Measurements from ENCODE around the gene AGAP1. TPM values are rescaled to one million over a fixed set of nuclear protein-coding genes. Genes with fewer than 3 reads are reported as not detected.

AGAP1 gene
- total RNA-seq, 1 donor from 2014 or later, result 43.9 TPM

DNA sequence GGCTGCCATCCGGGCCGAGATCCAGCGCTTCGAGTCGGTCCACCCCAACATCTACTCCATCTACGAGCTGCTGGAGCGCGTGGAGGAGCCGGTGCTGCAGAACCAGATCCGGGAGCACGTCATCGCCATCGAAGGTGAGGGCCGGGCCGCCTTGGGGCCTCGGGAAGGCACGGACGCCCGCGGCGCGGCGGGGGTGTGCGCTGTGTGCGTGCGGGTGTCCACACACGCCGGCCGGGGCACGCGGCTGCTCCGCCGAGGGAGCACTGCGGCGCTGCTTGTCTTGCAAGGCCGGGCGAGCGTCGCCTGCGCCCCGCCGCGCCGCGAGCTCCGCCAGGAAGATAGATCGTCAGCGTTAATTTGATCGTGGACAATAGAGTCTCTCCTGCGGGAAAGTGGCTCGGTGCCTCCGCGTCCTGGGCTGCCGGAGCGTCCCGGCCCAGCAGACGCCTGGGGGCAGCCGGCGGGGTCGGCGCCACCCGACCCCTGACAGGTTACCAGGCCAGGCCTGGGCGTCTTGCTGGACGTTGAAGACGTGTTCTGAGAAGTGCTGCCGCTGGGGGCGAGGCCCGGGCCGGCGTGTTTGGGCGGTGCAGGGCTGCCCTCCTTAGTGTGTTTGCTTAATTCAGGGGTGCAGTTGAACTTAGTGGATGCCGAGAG lies 1.0 kb downstream of the AGAP1 start:
- H3K4me1 Mint-ChIP-seq (ENCODE audit: unreplicated experiment), result peaks cover 27% of the 10 kb centered on the region
- H3K27ac Mint-ChIP-seq (ENCODE audit: unreplicated experiment), result no peak overlapping the region
- peak overlapping the region; percentile 89 for H3K4me3 Mint-ChIP-seq (ENCODE audit: unreplicated experiment)
- no peaks in the 10 kb centered on the region for H3K9me3 Mint-ChIP-seq (ENCODE audit: unreplicated experiment)
- peaks cover 18% of the 10 kb centered on the region for H3K36me3 Mint-ChIP-seq (ENCODE audit: low read depth, unreplicated experiment)
- peaks cover 15% of the 10 kb centered on the region for H3K27me3 Mint-ChIP-seq (ENCODE audit: unreplicated experiment)
- DNase-seq (ENCODE audit: low spot score), result peak; percentile 33
- TF ChIP-seq, protein P1, sequence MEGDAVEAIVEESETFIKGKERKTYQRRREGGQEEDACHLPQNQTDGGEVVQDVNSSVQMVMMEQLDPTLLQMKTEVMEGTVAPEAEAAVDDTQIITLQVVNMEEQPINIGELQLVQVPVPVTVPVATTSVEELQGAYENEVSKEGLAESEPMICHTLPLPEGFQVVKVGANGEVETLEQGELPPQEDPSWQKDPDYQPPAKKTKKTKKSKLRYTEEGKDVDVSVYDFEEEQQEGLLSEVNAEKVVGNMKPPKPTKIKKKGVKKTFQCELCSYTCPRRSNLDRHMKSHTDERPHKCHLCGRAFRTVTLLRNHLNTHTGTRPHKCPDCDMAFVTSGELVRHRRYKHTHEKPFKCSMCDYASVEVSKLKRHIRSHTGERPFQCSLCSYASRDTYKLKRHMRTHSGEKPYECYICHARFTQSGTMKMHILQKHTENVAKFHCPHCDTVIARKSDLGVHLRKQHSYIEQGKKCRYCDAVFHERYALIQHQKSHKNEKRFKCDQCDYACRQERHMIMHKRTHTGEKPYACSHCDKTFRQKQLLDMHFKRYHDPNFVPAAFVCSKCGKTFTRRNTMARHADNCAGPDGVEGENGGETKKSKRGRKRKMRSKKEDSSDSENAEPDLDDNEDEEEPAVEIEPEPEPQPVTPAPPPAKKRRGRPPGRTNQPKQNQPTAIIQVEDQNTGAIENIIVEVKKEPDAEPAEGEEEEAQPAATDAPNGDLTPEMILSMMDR (IDR thresholded peaks at IDR 0.05; ENCODE audit: unreplicated experiment), result no peak

DNA sequence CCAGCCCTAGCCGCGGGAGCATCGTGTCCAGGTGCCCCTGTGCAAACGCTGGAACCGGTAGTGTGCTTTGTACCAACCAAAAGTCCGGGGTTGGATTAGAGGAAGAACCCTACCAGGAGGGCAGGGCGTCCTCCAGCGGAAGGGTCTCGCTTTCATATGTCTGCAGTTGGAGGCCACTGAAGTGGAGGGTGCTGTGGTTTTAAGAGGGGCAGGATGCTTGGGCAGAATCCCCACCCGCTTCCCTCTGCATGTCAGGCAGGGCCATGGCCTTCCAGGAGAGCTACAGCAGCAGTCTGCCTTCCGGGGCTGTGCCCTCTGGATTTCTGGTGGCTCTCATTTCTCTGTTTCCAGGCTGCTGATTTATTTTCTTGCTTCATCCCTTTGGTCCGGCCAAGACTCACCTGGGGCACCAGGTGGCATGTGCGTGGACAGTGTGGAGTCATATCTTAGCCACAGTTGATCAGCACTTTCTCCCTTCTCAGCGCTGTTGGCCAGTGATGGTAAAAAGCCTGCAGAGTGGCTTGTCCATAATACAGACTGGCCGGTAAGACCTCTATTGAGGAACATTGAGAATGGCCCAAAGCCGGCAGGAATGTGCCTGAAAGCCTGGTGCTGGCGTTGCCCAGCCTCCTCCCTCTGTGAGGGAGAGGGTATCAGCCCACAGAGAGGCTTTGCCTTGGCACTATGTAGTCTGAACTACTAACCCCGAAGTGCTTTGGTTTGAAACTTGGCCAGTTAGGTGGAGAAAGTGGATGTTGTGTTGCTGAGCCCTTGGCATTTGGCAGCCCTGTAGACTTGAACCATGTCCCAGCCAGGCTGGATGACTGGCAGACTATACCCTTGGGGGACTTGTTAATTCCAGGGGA lies 1.8 kb downstream of the AGAP1 start:
- Mint-ChIP-seq H3K36me3 (ENCODE audit: low read depth, unreplicated experiment) (peaks cover 16% of the 10 kb centered on the region), H3K4me3 (ENCODE audit: unreplicated experiment) (peak overlapping the region; percentile 89), H3K9me3 (ENCODE audit: unreplicated experiment) (no peaks in the 10 kb centered on the region), H3K4me1 (ENCODE audit: unreplicated experiment) (peaks cover 34% of the 10 kb centered on the region), H3K27me3 (ENCODE audit: unreplicated experiment) (peaks cover 16% of the 10 kb centered on the region), H3K27ac (ENCODE audit: unreplicated experiment) (peak overlapping the region; percentile 74)
- DNase-seq (ENCODE audit: low spot score), result no peak
- TF ChIP-seq, protein P1 (IDR thresholded peaks at IDR 0.05; ENCODE audit: unreplicated experiment), result no peak

DNA sequence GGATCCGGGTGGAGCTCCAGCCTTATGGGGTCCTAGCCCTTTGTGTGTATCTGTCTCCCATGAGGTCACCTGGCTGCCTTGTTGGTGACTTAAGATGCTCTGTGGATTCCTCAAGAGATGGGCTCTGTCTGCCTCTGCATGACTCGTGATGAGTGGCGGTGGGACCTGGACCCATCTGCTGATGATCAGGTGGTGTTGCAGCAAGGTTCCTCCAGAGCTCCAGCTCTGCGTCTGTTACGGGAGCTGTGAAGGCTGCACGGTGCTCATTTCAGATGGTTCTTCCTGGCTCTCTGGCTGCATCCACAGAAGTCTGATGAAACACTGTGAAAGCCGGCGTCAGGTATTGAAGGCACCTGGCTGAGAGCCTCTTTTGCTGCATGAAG lies 2.4 kb downstream of the AGAP1 start:
- Mint-ChIP-seq H3K27ac (ENCODE audit: unreplicated experiment) (no peak overlapping the region), H3K36me3 (ENCODE audit: low read depth, unreplicated experiment) (peaks cover 16% of the 10 kb centered on the region), H3K4me3 (ENCODE audit: unreplicated experiment) (peak overlapping the region; percentile 89), H3K27me3 (ENCODE audit: unreplicated experiment) (peaks cover 16% of the 10 kb centered on the region), H3K9me3 (ENCODE audit: unreplicated experiment) (no peaks in the 10 kb centered on the region), H3K4me1 (ENCODE audit: unreplicated experiment) (peaks cover 40% of the 10 kb centered on the region)
- TF ChIP-seq, protein P1 (IDR thresholded peaks at IDR 0.05; ENCODE audit: unreplicated experiment), result no peak
- DNase-seq (ENCODE audit: low spot score), result no peak

DNA sequence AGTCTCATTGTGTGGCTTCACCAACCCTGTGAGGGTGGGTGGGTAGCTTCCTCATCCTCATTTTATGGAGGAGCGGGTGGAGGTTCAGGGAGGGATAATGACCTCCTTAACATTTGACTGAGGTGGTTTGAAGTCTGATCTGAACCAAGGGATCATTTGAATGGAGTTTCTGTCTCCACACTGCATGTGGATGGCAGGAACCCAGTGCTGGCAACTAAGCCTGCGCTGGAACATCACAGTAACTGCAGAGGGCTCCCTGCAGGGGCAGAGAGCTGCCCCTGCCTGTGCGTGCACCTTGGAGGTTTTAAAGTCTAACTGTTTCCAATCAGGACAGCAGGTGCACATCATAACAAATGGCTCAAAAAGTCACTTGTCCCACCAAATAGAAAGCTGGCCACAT lies 3.3 kb downstream of the AGAP1 start:
- TF ChIP-seq, protein P1 (IDR thresholded peaks at IDR 0.05; ENCODE audit: unreplicated experiment), result no peak
- Mint-ChIP-seq H3K4me3 (ENCODE audit: unreplicated experiment) (no peak overlapping the region), H3K27ac (ENCODE audit: unreplicated experiment) (no peak overlapping the region), H3K36me3 (ENCODE audit: low read depth, unreplicated experiment) (peaks cover 12% of the 10 kb centered on the region), H3K9me3 (ENCODE audit: unreplicated experiment) (no peaks in the 10 kb centered on the region), H3K4me1 (ENCODE audit: unreplicated experiment) (peaks cover 47% of the 10 kb centered on the region), H3K27me3 (ENCODE audit: unreplicated experiment) (peaks cover 16% of the 10 kb centered on the region)
- DNase-seq (ENCODE audit: low spot score), result no peak

DNA sequence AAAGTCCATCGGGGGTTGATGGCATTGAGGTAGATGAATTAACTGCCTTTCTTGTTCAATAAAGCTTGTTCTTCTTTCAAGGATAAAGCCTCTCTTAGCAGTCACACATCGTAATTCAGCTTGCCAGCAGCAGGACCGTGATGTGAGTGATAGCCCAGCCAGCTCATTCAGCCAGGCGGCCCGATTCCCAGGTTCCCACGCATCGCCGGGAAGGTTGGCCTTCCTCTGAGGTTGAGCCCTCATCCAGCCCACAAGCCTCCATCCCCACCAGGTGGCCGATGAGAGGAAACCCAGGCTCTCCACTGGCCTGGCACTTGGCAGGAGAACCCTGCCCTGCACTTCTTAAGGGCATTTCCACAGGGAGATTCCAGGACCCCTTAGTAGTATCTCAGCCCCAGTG lies 4.7 kb downstream of the AGAP1 start:
- peaks cover 9% of the 10 kb centered on the region for H3K27me3 Mint-ChIP-seq (ENCODE audit: unreplicated experiment)
- no peak overlapping the region for H3K4me3 Mint-ChIP-seq (ENCODE audit: unreplicated experiment)
- H3K36me3 Mint-ChIP-seq (ENCODE audit: low read depth, unreplicated experiment), result peaks cover 3% of the 10 kb centered on the region
- no peak overlapping the region for H3K27ac Mint-ChIP-seq (ENCODE audit: unreplicated experiment)
- H3K4me1 Mint-ChIP-seq (ENCODE audit: unreplicated experiment), result peaks cover 51% of the 10 kb centered on the region
- H3K9me3 Mint-ChIP-seq (ENCODE audit: unreplicated experiment), result no peaks in the 10 kb centered on the region
- peak; percentile 30 for DNase-seq (ENCODE audit: low spot score)
- TF ChIP-seq, protein P1 (IDR thresholded peaks at IDR 0.05; ENCODE audit: unreplicated experiment), result no peak
